NCI-H460 (cell line): ENCODE measurements around the gene TIGIT. TPM values are rescaled to one million over a fixed set of nuclear protein-coding genes. Genes with fewer than 3 reads are reported as not detected.
"Not testable (repeated sequence)": the region's sequence is repeated elsewhere in the genome, so short reads cannot be mapped to it uniquely, and the experiment has no call there.

Experiments used
- DNase-seq: peaks from one replicate; pipeline ENCODE4 v3.0.0-alpha.2; 2016; ENCODE audit warnings: low read depth; ENCODE audit errors: extremely low read depth
- polyA plus RNA-seq: library from polyadenylated mRNA; depleted of rRNA; stranded (reverse); fragments of >200 nt; gene quantifications from 2 replicates; pipeline ENCODE4 v1.2.3, GENCODE V29; 2014; cell fraction: nucleus; rRNA removed
- total RNA-seq: library from RNA; depleted of rRNA; stranded (reverse); fragments of >200 nt; shearing (Covaris generic); gene quantifications from 2 replicates; pipeline ENCODE4 v1.2.3, GENCODE V29; 2014; rRNA removed

TIGIT gene
- total RNA-seq = not detected in 2 replicates
- 0.35 TPM in 1 of 2 replicates, not detected in the other for polyA plus RNA-seq

DNA sequence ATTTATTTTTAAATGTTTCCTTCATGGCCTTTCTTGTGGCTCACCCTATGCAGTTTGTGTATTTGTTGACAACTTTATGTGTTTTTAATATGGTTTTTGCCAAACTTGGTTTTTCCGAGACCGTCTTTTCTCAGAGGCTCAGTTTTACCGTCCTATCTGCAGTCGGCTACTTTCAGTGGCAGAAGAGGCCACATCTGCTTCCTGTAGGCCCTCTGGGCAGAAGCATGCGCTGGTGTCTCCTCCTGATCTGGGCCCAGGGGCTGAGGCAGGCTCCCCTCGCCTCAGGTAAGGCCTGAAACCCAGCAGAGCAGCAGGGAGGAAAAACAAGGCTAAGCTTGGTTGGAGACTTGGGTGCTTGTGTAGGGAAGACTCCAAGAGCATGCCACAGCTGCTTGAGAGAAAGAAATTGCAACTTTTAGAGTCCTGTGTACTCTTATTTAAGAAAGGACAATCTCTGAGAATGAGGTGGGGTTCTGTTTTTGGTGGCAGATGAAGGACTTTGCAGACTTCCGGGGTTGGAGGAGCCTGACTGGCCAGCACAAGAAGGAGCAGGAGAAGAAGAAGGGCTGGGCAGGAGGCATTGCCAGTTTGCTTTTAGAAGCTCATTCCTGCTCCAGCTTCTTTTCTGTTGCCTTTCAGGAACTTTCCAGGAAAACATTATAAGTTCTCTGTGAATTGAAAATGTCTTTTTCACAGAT, at the start of gene TIGIT:
Gene TIGIT (plus strand): TSS at position 191 of the 698 bp plus-strand sequence. CDS start 34 bp downstream, at position 225.
- no peak for DNase-seq

DNA sequence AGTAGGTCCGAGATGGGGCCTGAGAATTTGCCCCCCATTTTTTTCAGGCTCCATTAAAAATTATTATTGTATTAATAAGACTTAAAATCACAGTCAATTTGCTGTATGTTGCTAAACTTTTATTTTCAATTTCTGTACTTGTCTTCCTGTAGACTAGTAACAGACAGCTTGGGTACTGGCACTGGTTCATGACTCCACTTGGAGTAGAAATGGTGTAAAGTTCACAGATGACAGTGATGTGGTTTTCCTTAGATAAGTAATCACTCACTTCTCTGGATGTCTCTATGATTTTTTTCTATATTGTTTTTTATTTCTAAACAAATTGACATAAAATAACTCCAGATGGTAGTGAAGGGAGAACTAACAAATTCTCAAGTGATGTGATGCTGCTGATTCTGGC, 40.9 kb upstream of the TIGIT start:
- no peak for DNase-seq

DNA sequence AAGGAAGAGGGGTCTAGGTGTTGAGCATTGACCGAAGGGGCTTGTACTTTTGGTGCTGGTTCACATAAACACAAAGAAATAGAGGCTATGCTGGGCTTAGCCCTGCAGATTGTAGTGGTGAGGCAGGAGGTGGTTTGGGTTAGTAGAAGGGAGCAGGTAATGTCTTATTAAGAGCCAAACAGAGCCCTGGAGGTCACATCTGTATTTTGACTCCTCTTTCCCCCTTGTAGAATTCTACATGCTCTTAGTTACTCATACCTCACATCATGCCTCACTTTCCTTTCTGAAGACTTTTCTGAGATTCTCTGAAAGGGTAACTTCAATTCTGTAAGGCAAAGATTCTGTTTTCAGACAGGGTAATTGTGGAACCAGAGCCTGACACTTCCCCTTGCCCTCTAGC, 40.3 kb upstream of the TIGIT start:
- DNase-seq = no peak

DNA sequence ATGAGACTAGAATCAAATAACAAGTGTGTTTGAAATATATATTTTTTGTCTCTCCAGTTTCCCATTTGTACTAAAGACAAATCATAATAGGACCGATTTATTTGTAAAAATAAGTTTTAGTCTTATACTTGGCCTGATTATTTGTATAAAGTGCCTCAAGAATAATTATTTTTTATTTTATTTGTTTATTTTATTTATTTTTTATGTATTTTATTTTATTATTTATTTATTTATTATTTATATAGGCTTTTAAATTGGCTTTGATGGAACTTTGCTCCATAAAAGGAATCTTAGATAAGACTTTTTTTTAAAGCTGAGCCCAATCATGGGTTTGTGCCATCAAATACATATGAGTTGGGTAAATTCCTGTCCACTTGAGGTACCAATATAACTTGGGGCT, 34.3 kb upstream of the TIGIT start:
- DNase-seq = no peak

DNA sequence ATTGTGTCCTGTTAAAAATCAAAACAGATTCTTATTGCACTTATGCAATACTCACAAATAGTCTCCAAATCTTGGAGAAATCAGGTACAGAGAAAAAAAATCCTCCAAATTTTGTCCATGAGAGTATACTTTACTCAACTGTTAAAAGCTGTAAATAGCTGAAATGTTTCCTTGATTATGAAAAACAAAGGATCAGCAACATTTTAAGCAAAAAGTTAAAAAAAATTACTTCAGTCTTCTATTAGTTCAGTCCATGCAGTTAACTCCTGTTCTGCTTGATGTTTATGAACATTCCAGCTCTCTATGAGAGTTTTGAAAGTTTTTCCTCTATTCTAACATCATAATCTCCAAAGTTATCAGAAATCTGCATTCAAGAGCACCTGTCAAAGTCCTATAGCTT, 33.7 kb upstream of the TIGIT start:
- no peak for DNase-seq

DNA sequence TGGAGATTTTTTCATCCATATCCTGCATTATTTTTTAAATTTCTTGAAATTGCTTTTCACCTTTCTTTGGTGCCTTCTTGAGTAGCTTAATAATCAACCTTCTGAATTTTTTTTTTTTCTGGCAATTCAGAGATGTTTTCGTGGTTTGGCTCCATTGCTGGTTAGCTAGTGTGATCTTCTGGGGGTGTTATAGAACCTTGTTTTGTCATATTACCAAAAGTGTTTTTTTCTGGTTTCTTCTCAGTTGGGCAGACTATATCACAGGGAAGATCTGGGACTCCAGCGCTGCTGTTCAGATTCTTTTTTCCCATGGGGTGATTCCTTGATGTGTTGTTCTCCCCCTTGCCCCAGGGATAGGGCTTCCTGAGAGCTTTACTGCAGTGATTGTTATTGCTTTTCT, 23.8 kb upstream of the TIGIT start:
- no peak for DNase-seq

DNA sequence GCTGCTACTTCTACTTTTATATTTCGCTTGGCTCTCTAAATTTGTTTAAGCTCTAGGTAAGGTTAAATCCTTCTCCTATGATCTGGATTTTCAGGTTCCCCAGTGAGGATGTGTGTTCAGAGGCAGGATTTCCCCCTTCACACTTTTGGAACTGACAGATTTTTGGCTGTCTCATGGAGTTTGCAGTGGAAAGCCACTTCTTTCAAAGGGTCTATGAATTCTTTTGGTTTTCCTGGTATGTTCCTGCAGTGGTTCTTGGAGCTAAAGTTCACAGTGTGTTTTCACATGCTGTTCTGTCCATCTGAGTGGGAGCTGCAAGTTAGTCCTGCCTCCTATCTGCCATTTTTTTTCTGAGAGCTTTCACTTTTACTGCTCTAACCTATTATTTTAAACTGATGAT, 21.6 kb upstream of the TIGIT start:
- DNase-seq = no peak

DNA sequence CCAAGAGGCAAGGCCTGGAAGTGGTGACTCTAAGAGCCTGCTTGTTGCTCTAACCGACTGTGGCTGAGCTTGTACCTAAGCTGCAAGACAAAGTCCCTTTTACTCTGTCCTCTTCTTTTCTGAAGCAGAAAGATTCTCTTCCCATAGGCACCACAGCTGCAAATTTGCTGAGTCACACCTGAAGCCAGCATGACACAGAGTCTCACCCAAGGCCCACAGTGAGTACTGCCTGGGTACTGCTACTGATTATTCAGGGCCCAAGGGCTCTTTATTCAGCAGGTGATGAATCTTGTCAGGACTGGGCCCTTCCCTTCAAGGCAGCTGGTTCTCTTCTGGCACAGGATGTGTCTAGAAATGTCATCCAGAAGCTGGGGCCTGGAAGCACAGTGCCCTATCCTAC, 18.9 kb upstream of the TIGIT start:
- DNase-seq = peak; percentile 31

DNA sequence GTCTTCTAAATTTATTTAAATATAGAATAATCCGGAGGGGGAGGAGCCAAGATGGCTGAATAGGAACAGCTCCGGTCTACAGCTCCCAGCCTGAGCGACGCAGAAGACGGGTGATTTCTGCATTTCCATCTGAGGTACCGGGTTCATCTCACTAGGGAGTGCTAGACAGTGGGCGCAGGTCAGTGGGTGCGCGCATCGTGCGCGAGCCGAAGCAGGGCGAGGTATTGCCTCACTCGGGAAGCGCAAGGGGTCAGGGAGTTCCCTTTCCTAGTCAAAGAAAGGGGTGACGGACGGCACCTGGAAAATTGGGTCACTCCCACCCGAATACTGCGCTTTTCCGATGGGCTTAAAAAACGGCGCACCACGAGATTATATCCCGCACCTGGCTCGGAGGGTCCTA, 17.0 kb upstream of the TIGIT start:
- DNase-seq = not testable (repeated sequence)

DNA sequence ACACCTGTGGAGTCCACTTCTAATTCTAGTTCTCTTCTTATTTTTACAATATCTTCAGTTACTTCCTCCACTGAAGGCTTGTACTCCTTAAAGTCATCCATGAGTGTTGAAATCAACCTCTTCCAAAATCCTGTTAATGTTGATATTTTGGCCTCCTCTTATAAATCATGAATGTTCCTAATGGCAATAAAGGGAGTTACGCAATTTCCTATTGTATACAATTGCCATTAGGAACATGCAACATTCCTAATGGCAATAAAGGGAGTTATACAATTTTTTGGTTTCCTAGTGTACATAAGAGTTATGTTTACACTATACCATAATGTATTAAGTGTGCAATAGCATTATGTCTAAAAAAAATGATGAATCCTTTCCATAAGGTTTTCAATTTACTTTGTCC, 9.2 kb upstream of the TIGIT start:
- no peak for DNase-seq

DNA sequence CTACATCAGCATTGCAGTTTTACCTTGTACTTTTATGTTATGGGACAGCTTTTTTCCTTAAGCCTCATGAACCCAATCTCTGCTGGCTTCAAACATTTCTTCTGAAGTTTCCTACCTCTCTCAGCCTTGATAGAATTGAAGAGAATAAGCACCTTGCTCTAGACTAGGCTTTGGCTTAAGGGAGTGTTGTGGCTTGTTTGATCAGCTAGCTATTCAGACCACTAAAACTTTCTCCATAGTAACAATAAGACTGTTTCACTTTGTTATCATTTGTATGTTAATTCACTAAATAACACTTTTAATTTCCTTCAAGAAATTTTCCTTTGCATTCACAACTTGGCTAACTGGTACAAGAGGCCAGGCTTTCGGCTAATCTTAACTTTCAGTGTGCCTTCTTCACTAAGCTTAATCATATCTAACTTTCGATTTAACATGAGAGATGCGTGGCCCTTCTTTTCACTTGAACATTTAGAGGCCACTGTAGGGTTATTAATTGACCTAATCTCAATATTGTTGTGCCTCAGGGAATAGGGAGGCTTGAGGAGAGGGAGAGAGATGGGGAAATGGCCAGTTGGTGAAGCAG, 8.1 kb upstream of the TIGIT start:
- no peak for DNase-seq

DNA sequence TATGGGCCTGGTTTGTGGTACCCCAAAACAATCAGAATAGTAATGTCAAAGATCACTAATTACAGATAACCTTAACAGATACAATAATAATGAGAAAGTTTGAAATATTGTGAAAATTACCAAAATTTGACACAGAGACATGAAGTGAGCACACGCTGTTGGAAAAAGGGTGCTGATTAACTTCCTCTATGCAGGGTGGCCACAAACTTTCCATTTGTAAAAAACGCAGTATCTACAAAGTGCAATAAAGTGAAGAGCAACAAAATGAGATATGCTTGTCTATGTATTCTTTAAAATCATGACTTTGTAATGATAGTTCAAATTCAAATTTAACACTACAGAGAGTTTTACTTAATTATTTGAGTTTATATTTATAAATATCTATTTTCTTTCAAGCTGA, 7.6 kb upstream of the TIGIT start:
- no peak for DNase-seq

DNA sequence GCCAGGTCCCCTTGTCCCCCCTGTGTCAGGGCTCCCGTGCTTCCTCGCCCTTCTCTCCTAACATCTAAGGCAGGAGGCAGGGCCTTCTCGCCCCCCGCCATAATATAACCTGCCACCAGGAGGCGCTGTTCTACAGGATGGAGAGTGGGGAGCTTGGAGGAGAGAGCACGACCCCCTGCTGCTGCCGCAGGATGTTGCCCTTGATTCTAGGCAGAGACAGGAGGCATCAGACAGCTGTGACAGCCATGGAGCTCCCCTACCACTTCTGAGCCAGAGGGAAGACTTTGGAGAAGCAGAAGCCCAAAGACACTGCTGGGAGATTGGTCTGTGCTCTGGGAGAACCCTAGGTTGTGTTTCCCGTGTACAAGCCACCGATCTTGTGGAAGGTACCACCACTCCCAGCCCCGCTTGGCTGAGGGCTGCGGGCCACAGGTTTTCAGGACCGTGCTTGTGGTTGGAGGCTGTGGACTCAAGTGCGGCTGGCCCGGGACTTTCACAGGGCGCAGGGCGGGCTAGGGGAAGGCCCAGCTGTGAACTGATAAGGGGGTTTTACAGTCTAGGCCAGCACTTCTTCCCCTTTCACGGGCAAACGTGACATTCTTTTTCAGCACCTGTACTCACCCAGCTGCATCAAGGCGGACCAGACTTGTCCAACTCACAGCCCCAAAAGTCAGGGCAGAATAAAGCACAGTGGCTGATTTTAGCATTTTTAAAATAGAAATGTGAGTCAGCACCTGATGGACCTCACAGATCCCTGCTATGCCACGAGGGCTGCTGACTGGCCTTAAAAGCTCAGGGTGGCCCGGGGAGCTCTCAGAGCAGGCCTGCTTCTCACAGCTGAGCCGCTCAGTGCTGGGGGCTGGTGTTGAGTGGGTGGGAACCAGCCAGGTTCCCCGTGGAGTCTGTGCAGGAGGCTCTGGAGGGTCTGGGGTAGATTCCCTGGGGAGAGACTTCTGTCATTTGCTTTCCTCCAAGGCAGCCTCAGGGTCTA, 2.6 kb upstream of the TIGIT start:
- DNase-seq = peak; percentile 19

DNA sequence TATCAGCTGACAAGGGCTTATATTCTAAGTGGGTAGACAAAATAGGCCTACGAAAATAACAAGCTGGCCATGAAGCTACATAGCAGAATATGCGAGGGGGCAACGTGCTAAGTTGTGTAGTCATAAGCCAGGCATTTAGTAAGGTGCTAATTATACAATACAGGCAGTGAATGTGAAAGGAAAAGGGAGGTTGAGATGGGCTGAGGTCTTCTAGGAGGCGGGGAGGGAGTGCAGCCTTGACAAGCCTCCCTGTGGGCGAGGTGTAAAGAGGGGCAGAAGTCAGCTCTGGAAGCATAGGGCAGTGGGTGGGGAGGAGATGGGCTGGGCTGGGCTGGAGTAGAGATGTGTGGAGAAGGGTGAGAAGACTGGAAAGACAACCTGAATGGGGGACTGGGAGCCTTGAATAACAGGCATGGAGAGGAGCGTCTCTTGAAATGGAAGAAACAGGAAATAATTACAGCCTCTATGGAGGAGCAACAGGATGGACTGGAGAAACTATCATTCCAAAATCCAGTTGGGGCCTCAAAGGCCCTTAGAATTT, 1.2 kb downstream of the TIGIT start:
- no peak for DNase-seq

DNA sequence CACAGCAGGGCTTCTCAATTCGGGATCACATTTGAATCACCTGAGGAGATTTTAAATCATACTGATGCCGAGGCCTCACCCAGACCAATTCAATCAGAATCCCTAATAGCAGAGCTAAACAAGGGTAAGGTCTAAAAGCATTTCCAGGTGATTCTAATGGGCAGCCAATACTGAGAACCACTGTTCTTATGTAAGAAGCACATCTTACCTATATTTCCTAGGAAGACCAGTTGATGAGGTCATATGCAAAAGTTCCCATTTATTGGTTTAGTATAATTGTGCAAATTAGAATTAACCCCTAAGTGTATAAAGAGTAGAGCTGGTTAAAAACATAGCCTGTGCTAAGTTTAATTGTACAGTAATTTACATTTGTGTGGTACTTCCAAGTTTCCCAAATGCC, 2.1 kb downstream of the TIGIT start:
- DNase-seq = no peak

DNA sequence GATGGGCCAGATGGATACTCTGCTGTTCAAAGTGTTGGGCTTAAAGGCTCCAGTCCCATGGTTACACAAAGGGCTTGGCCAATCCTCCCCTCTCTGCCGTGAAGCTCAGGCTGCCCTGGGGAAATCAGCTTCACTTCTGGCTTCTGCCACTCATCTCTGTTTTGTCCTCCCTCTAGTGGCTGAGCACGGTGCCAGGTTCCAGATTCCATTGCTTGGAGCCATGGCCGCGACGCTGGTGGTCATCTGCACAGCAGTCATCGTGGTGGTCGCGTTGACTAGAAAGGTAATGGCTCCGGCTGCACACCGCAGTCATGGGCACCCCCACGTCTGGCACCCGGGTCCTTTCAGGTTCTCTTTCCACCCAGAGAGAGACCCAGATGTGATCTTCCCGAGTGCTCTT, 5.6 kb downstream of the TIGIT start:
- DNase-seq = peak; percentile 32

DNA sequence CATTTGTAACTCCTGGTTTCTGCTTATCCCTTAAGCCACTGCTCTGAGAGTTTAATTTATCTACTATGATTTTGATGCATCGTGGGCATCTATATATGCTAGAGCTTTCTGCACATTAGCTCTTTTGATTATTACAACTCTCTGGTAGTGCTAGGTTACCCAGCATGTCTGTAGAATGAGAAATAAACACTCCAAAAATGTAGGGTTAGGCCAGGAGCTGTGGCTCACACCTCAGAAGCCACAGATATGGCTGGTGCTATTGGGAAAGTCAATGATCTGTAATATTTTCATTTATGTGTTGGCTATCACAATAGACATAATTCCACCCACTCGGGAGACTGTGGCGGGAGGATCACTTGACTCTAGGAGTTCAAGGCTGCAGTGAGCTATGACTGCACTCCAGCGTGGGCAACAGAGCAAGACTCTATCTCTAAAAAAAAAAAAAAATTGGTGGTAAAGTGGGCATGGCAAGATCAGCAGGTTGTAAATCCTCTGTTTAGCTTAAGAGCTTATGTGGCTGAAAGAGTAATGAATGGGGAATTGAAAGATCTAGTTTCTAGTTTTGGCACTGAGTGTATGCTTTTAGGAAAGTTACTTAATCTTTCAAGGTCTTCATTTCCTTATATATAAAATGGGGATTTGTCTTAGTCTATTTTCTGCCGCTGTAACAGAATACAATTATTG, 6.3 kb downstream of the TIGIT start:
- DNase-seq = no peak

DNA sequence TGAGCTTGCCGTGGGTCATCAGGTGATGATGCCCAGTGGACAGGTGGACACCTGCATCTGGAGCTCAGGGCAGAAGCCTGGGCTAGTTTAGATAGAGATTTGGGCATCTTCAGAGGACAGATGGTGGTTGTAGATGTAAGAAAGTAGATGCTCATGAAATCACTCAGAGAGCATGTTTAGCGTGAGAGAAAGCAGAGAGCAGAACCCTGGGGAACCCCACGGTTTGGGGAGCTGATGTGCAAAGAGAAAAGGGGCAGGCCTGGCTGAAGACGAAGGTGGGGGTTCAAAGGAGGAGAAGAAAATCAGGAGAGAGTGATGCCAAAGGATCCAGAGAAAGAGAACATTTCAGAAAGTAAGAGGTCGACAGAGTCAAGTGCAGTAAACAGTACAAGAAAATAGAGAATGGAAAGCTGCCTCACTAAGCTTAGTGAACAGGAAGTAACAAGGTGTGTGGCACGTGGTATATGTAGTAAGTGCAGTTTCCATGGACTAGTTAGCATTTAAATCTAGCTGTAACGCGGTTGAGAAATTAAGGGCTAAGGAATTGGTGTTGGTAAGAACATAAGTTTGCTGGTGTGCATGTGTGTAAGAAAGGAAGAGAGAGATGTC, 13.5 kb downstream of the TIGIT start:
- DNase-seq = no peak

DNA sequence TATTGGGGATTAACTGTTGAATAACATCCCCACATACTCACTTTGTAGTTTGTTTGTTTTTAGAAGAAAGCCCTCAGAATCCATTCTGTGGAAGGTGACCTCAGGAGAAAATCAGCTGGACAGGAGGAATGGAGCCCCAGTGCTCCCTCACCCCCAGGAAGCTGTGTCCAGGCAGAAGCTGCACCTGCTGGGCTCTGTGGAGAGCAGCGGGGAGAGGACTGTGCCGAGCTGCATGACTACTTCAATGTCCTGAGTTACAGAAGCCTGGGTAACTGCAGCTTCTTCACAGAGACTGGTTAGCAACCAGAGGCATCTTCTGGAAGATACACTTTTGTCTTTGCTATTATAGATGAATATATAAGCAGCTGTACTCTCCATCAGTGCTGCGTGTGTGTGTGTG, 14.0 kb downstream of the TIGIT start:
- DNase-seq = no peak

DNA sequence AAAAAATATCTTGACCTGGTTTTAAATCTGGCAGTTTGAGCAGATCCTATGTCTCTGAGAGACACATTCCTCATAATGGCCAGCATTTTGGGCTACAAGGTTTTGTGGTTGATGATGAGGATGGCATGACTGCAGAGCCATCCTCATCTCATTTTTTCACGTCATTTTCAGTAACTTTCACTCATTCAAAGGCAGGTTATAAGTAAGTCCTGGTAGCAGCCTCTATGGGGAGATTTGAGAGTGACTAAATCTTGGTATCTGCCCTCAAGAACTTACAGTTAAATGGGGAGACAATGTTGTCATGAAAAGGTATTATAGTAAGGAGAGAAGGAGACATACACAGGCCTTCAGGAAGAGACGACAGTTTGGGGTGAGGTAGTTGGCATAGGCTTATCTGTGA, 14.5 kb downstream of the TIGIT start:
- DNase-seq = no peak
